Gastrocnemius medialis (tissue), 4 donors: ENCODE measurements around the gene NRG3.

ENCODE experiments used
- POLR2A ChIP-seq, 2 donors: fragments of 450-650 bp; IDR thresholded peaks; one replicate each; pipeline ENCODE4 v1.6.1; 2017; ENCODE audit warnings: antibody characterized with exemption in 2 of 2, mild to moderate bottlenecking in 2 of 2, moderate library complexity in 2 of 2
- TF ChIP-seq, protein P1 (sequence below), 5 experiments: fragments of 450-650 bp in 3 of 5; fragments of 200-600 bp in 2 of 5; sonication (generic) in 2 of 5; IDR thresholded peaks in 4 of 5; conservative IDR thresholded peaks in 1 of 5; 1 replicate in 4 of 5; 2 replicates in 1 of 5; pipeline ENCODE4 v1.5.1; 2016 to 2019; ENCODE audit warnings: antibody characterized with exemption in 5 of 5, mild to moderate bottlenecking in 3 of 5, moderate library complexity in 3 of 5

DNA sequence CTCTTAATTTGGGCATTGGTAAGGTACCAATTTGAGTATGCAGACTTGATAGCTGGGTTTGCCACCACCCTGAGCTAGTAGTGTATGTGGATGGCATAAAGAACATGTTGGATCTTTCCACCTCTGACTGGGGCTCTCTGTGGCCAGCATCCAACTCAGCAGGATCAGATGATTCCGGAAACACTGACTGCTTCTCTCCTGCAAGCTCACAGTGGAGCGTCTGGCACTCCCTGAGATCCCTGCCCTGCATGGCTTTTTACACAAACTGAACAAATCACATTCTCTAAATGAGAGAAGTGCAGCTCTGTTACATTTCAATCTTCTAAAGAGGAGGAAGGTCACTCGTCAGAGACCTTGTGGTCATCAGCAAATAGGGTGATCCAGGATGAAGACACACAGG is 1057.5 kb downstream of the NRG3 start:
- no peak for TF ChIP-seq POLR2A (IDR thresholded peaks at IDR 0.05)
- TF ChIP-seq, protein P1, sequence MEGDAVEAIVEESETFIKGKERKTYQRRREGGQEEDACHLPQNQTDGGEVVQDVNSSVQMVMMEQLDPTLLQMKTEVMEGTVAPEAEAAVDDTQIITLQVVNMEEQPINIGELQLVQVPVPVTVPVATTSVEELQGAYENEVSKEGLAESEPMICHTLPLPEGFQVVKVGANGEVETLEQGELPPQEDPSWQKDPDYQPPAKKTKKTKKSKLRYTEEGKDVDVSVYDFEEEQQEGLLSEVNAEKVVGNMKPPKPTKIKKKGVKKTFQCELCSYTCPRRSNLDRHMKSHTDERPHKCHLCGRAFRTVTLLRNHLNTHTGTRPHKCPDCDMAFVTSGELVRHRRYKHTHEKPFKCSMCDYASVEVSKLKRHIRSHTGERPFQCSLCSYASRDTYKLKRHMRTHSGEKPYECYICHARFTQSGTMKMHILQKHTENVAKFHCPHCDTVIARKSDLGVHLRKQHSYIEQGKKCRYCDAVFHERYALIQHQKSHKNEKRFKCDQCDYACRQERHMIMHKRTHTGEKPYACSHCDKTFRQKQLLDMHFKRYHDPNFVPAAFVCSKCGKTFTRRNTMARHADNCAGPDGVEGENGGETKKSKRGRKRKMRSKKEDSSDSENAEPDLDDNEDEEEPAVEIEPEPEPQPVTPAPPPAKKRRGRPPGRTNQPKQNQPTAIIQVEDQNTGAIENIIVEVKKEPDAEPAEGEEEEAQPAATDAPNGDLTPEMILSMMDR (IDR thresholded peaks at IDR 0.05 in 4 of 5, conservative IDR thresholded peaks at IDR 0.05 in 1 of 5): no peak
